ENCODE results near the gene MICAL3. TPM values are rescaled to one million over a fixed set of nuclear protein-coding genes. Genes with fewer than 3 reads are reported as not detected.
A peak's percentile ranks its signal among the peaks of the same experiment; 100 is the strongest.

The MICAL3 gene
- total RNA-seq, 1 donor from 2014 or later, result 36.9 TPM

GRCh38 chr22:17833489-17833888 lies 190.9 kb downstream of the MICAL3 start:
- peaks cover 2 to 13% of the 10 kb centered on the region in 2 donors for H3K36me3 ChIP-seq
- no peaks in the 10 kb centered on the region for H3K27me3 ChIP-seq
- no peak overlapping the region for H3K27ac ChIP-seq
- intact Hi-C loops (cut with DNase I), result loop anchor here (5.0 kb wide), 1 partner anchor 59 kb away; no protein-coding TSS in a partner anchor
- no peak for TF ChIP-seq CTCF (IDR thresholded peaks at IDR 0.05)
- H3K9me3 ChIP-seq, result no peaks in the 10 kb centered on the region
- no peak overlapping the region for H3K4me3 ChIP-seq
- no peak for DNase-seq (ENCODE audit: low spot score in 2 of 2)
- H3K4me1 ChIP-seq, result peaks cover 10 to 33% of the 10 kb centered on the region in 2 donors

GRCh38 chr22:17832665-17833064 lies 191.7 kb downstream of the MICAL3 start:
- Histone ChIP-seq H3K4me3 (no peak overlapping the region), H3K4me1 (peaks cover 10 to 28% of the 10 kb centered on the region in 2 donors), H3K36me3 (peaks cover 2 to 21% of the 10 kb centered on the region in 2 donors), H3K27ac (no peak overlapping the region), H3K9me3 (no peaks in the 10 kb centered on the region), H3K27me3 (no peaks in the 10 kb centered on the region)
- no peak for TF ChIP-seq CTCF (IDR thresholded peaks at IDR 0.05)
- no peak for DNase-seq (ENCODE audit: low spot score in 2 of 2)
- intact Hi-C loops (cut with DNase I), result loop anchor here (5.0 kb wide), 1 partner anchor 60 kb away; no protein-coding TSS in a partner anchor

GRCh38 chr22:17831501-17832251 lies 192.7 kb downstream of the MICAL3 start:
- H3K4me3 ChIP-seq, result no peak overlapping the region

GRCh38 chr22:17830043-17830961 lies 194.1 kb downstream of the MICAL3 start:
- TF ChIP-seq CTCF (IDR thresholded peaks at IDR 0.05), result peak; percentile 97 to 99 (median 99)
- H3K27ac ChIP-seq, result peak overlapping the region; percentile 37 to 63

More at GRCh38 chr22:17831501-17832251, 192.7 kb downstream of the MICAL3 start:
- intact Hi-C loops (cut with DNase I), result loop anchor here (2.0 to 5.0 kb wide), 3 partner anchors 61 to 169 kb away; no protein-coding TSS in a partner anchor
- Histone ChIP-seq H3K27me3 (no peaks in the 10 kb centered on the region), H3K27ac (peak overlapping the region; percentile 37 to 63), H3K36me3 (peaks cover 4 to 28% of the 10 kb centered on the region in 2 donors), H3K9me3 (no peaks in the 10 kb centered on the region), H3K4me1 (peaks cover 10 to 20% of the 10 kb centered on the region in 2 donors)
- TF ChIP-seq CTCF (IDR thresholded peaks at IDR 0.05), result no peak
- no peak for DNase-seq (ENCODE audit: low spot score in 2 of 2)

GRCh38 chr22:17829695-17830042 lies 194.7 kb downstream of the MICAL3 start:
- peaks cover 15 to 48% of the 10 kb centered on the region in 2 donors for H3K36me3 ChIP-seq
- intact Hi-C loops (cut with DNase I), result loop anchor here (1.0 to 5.0 kb wide), 6 partner anchors 63 to 263 kb away; partner anchors contain the start of gene MICAL3

More at GRCh38 chr22:17830043-17830961, 194.1 kb downstream of the MICAL3 start:
- Histone ChIP-seq H3K4me3 (no peak overlapping the region), H3K9me3 (no peaks in the 10 kb centered on the region), H3K4me1 (peaks cover 10 to 15% of the 10 kb centered on the region in 2 donors), H3K27me3 (no peaks in the 10 kb centered on the region), H3K36me3 (peaks cover 10 to 42% of the 10 kb centered on the region in 2 donors)
- intact Hi-C loops (cut with DNase I), result loop anchor here (1.0 to 5.0 kb wide), 6 partner anchors 62 to 262 kb away; partner anchors contain the start of gene MICAL3
- DNase-seq (ENCODE audit: low spot score in 2 of 2), result peak; percentile 53 to 93

More at GRCh38 chr22:17829695-17830042, 194.7 kb downstream of the MICAL3 start:
- H3K27me3 ChIP-seq, result no peaks in the 10 kb centered on the region
- H3K4me3 ChIP-seq, result no peak overlapping the region
- TF ChIP-seq CTCF (IDR thresholded peaks at IDR 0.05), result no peak
- DNase-seq (ENCODE audit: low spot score in 2 of 2), result no peak
- no peaks in the 10 kb centered on the region for H3K9me3 ChIP-seq
- H3K27ac ChIP-seq, result no peak overlapping the region
- H3K4me1 ChIP-seq, result peaks cover 10 to 15% of the 10 kb centered on the region in 2 donors

All from ascending aorta (tissue), 2 donors.